ENCODE results near the gene ZNF214. TPM values are rescaled to one million over a fixed set of nuclear protein-coding genes. Genes with fewer than 3 reads are reported as not detected.
"Not testable (repeated sequence)": the region's sequence is repeated elsewhere in the genome, so short reads cannot be mapped to it uniquely, and the experiment has no call there.

Gene ZNF214
- polyA plus RNA-seq, 1 donor, result 1.5 TPM

- no peak for DNase-seq
These were observed 33.7 kb downstream of the ZNF214 start for GRCh38 chr11:6986487-6986886.

GRCh38 chr11:6979365-6979764, 40.8 kb downstream of the ZNF214 start:
- no peak for DNase-seq

- DNase-seq, result not testable (repeated sequence)
These were observed 50.3 kb downstream of the ZNF214 start for GRCh38 chr11:6969854-6970253.

GRCh38 chr11:6968816-6969215, 51.3 kb downstream of the ZNF214 start:
- DNase-seq, result no peak

- DNase-seq, result no peak
These were observed 57.5 kb downstream of the ZNF214 start for GRCh38 chr11:6962673-6963072.

GRCh38 chr11:6962141-6962540, 58.0 kb downstream of the ZNF214 start:
- no peak for DNase-seq

- not testable (repeated sequence) for DNase-seq
These were observed 65.9 kb downstream of the ZNF214 start for GRCh38 chr11:6954248-6954647.

Other genes starting within 250 kb of the ZNF214 start
- not detected for gene OR2AG2, start 248.4 kb downstream of the ZNF214 start, polyA plus RNA-seq (ENCODE audit: insufficient read length)
- not detected for gene OR2AG1, start 237.3 kb downstream of the ZNF214 start, polyA plus RNA-seq (ENCODE audit: insufficient read length)
- not detected for gene OR6A2, start 220.7 kb downstream of the ZNF214 start, polyA plus RNA-seq (ENCODE audit: insufficient read length)
- gene OR10A5, start 174.7 kb downstream of the ZNF214 start, polyA plus RNA-seq (ENCODE audit: insufficient read length), result not detected
- gene OR10A2, start 157.3 kb downstream of the ZNF214 start, polyA plus RNA-seq (ENCODE audit: insufficient read length), result not detected
- gene OR10A4, start 143.7 kb downstream of the ZNF214 start, polyA plus RNA-seq (ENCODE audit: insufficient read length), result not detected
- not detected for gene OR2D2, start 127.8 kb downstream of the ZNF214 start, polyA plus RNA-seq (ENCODE audit: insufficient read length)
- not detected for gene OR2D3, start 99.3 kb downstream of the ZNF214 start, polyA plus RNA-seq (ENCODE audit: insufficient read length)
- 0.53 TPM for gene ZNF215, start 93.9 kb downstream of the ZNF214 start, polyA plus RNA-seq (ENCODE audit: insufficient read length)
- not detected for gene NLRP14, start 133 bp upstream of the ZNF214 start, polyA plus RNA-seq (ENCODE audit: insufficient read length)
- not detected for gene RBMXL2, start 68.7 kb upstream of the ZNF214 start, polyA plus RNA-seq (ENCODE audit: insufficient read length)
- 0.27 TPM for gene SYT9, start 231.6 kb upstream of the ZNF214 start, polyA plus RNA-seq (ENCODE audit: insufficient read length)